Fibroblast of lung (primary cell): ENCODE results near the gene IL15RA. TPM values are rescaled to one million over a fixed set of nuclear protein-coding genes. Genes with fewer than 3 reads are reported as not detected.

Experiments used
- DNase-seq, 2 donors: peaks; one replicate each; pipeline versions ENCODE4 v3.0.0 to v3.0.0-alpha.2; 2010; ENCODE audit warnings: low read depth in 2 of 2
- H2AFZ ChIP-seq: 2 replicates; pipeline ENCODE4 v1.5.1; 2012; ENCODE audit warnings: low read length, control low read depth, inconsistent platforms
- H3K27ac ChIP-seq: 2 replicates; pipeline ENCODE4 v1.5.1; 2011; ENCODE audit warnings: low read length, control low read depth; ENCODE audit not compliant: insufficient read depth
- H3K27me3 ChIP-seq: 2 replicates; pipeline ENCODE4 v1.5.1; 2011; ENCODE audit warnings: mild to moderate bottlenecking, low read length; ENCODE audit not compliant: control insufficient read depth, insufficient read depth
- H3K36me3 ChIP-seq: 2 replicates; pipeline ENCODE4 v1.5.1; 2011; ENCODE audit warnings: low read length; ENCODE audit not compliant: control insufficient read depth, insufficient read depth
- H3K4me1 ChIP-seq: 2 replicates; pipeline ENCODE4 v1.5.1; 2011; ENCODE audit warnings: low read length; ENCODE audit not compliant: control insufficient read depth, insufficient read depth; ENCODE audit errors: extremely low read depth
- H3K4me2 ChIP-seq: 2 replicates; pipeline ENCODE4 v1.5.1; 2011; ENCODE audit warnings: low read length, control low read depth; ENCODE audit not compliant: insufficient read depth; ENCODE audit errors: extremely low read depth
- H3K4me3 ChIP-seq, 4 experiments: fragments of 200-600 bp in 1 of 4; sonication (generic) in 1 of 4; replicated peaks in 1 of 4; 2 replicates each; pipeline ENCODE4 v1.5.1; 2011 to 2016; ENCODE audit warnings: low read length in 4 of 4, low read depth in 3 of 4, mild to moderate bottlenecking in 3 of 4, control low read depth in 2 of 4, inconsistent platforms in 1 of 4, mixed read lengths in 1 of 4; ENCODE audit not compliant: insufficient read depth in 1 of 4; ENCODE audit errors: control extremely low read depth in 1 of 4
- H3K79me2 ChIP-seq: 2 replicates; pipeline ENCODE4 v1.5.1; 2012; ENCODE audit warnings: mild to moderate bottlenecking, low read length, inconsistent platforms; ENCODE audit not compliant: control insufficient read depth, insufficient read depth
- H3K9ac ChIP-seq: 2 replicates; pipeline ENCODE4 v1.5.1; 2011; ENCODE audit warnings: mild to moderate bottlenecking, low read length, control low read depth; ENCODE audit not compliant: insufficient read depth
- H3K9me3 ChIP-seq: 2 replicates; pipeline ENCODE4 v1.5.1; 2012; ENCODE audit warnings: low read depth, low read length; ENCODE audit not compliant: control insufficient read depth, insufficient read depth
- H4K20me1 ChIP-seq: 2 replicates; pipeline ENCODE4 v1.5.1; 2011; ENCODE audit warnings: low read length; ENCODE audit not compliant: control insufficient read depth, insufficient read depth; ENCODE audit errors: extremely low read depth
- CTCF ChIP-seq, 2 donors: IDR thresholded peaks in 1 of 2; conservative IDR thresholded peaks in 1 of 2; 1 replicate in 1 of 2; 2 replicates in 1 of 2; pipeline ENCODE4 v1.5.1; 2011 to 2012; ENCODE audit warnings: low read length in 2 of 2, control low read depth in 1 of 2, inconsistent platforms in 1 of 2, low read depth in 1 of 2, mild to moderate bottlenecking in 1 of 2
- EZH2 ChIP-seq: IDR thresholded peaks from 2 replicates; pipeline ENCODE4 v1.5.1; 2012; ENCODE audit warnings: low read length, control low read depth, mild to moderate bottlenecking; ENCODE audit errors: missing control alignments
- polyA plus RNA-seq, 2 donors: library from polyadenylated mRNA; depleted of rRNA in 1 of 2; stranded (reverse) in 1 of 2; unstranded in 1 of 2; fragments of >200 nt; gene quantifications; 2 replicates each; pipeline ENCODE4 v1.2.1, GENCODE V29; 2011 to 2012; ENCODE audit warnings: missing spikeins in 1 of 2
- total RNA-seq: library from RNA; depleted of rRNA; stranded (reverse); fragments of >200 nt; gene quantifications from 2 replicates; pipeline ENCODE4 v1.2.1, GENCODE V29; 2014

Gene IL15RA
- total and polyA plus RNA-seq, 2 donors (not counting 1 experiment from before 2014, with no cell fraction given), result 5.9 to 13.7 TPM

GRCh38 chr10:5945561-5946418 is 31.6 kb downstream of the IL15RA start:
- H4K20me1 ChIP-seq, result no peaks in the 10 kb centered on the region
- DNase-seq, result peak; percentile 97 to 98
- peak overlapping the region in 3 of 4 experiments; percentile 36 to 57 (median 41) for H3K4me3 ChIP-seq
- no peaks in the 10 kb centered on the region for H3K9me3 ChIP-seq
- H2AFZ ChIP-seq, result peak overlapping the region; percentile 90
- H3K36me3 ChIP-seq, result no peaks in the 10 kb centered on the region
- no peaks in the 10 kb centered on the region for H3K27me3 ChIP-seq
- H3K9ac ChIP-seq, result peak overlapping the region; percentile 66
- H3K4me1 ChIP-seq, result peaks cover 23% of the 10 kb centered on the region
- H3K79me2 ChIP-seq, result no peaks in the 10 kb centered on the region
- no peak for TF ChIP-seq EZH2
- TF ChIP-seq CTCF (conservative IDR thresholded peaks at IDR 0.05 in 1 of 2, IDR thresholded peaks at IDR 0.05 in 1 of 2; ENCODE audit: low read depth in 1 of 2, low read length in 2 of 2), result no peak
- peak overlapping the region; percentile 94 for H3K4me2 ChIP-seq
- peak overlapping the region; percentile 95 for H3K27ac ChIP-seq

- Histone ChIP-seq H2AFZ (peak overlapping the region; percentile 90), H3K27ac (peak overlapping the region; percentile 95), H4K20me1 (no peaks in the 10 kb centered on the region), H3K9ac (peak overlapping the region; percentile 66), H3K27me3 (no peaks in the 10 kb centered on the region), H3K9me3 (no peaks in the 10 kb centered on the region), H3K36me3 (no peaks in the 10 kb centered on the region), H3K4me2 (peak overlapping the region; percentile 94), H3K79me2 (no peaks in the 10 kb centered on the region), H3K4me1 (peaks cover 21% of the 10 kb centered on the region), H3K4me3 (peak overlapping the region in 3 of 4 experiments; percentile 36 to 57 (median 41))
- DNase-seq, result no peak
- TF ChIP-seq EZH2, result no peak
- no peak for TF ChIP-seq CTCF (conservative IDR thresholded peaks at IDR 0.05 in 1 of 2, IDR thresholded peaks at IDR 0.05 in 1 of 2; ENCODE audit: low read depth in 1 of 2, low read length in 2 of 2)
Measured at GRCh38 chr10:5945190-5945509, 32.2 kb downstream of the IL15RA start.

GRCh38 chr10:5944389-5945189 is 32.8 kb downstream of the IL15RA start:
- Histone ChIP-seq H3K9me3 (no peaks in the 10 kb centered on the region), H3K27me3 (no peaks in the 10 kb centered on the region), H3K27ac (peak overlapping the region; percentile 95), H3K36me3 (no peaks in the 10 kb centered on the region), H3K79me2 (no peaks in the 10 kb centered on the region), H3K4me1 (peaks cover 21% of the 10 kb centered on the region), H3K4me3 (peak overlapping the region in 3 of 4 experiments; percentile 12 to 57 (median 41)), H3K4me2 (peak overlapping the region; percentile 94), H4K20me1 (no peaks in the 10 kb centered on the region), H2AFZ (no peak overlapping the region), H3K9ac (peak overlapping the region; percentile 17)
- TF ChIP-seq EZH2 (no peak), CTCF (conservative IDR thresholded peaks at IDR 0.05 in 1 of 2, IDR thresholded peaks at IDR 0.05 in 1 of 2; ENCODE audit: low read depth in 1 of 2, low read length in 2 of 2) (no peak)
- DNase-seq, result peak; percentile 100
